GM12892 (cell line): ENCODE results near the gene KIRREL3.

Source experiments
- DNase-seq: peaks from one replicate; pipeline ENCODE4 v3.0.0; 2011; ENCODE audit not compliant: insufficient read length
- FAIRE-seq: peaks from 2 replicates; lab custom pipeline; 2011; peaks lifted over from hg19 to GRCh38; lab: Jason Lieb, UNC
- POLR2A ChIP-seq: IDR thresholded peaks from 2 replicates; pipeline ENCODE4 v1.6.1; 2011; ENCODE audit warnings: low read depth, low read length, control low read depth
- POLR2AphosphoS5 ChIP-seq: IDR thresholded peaks from 2 replicates; pipeline ENCODE4 v1.6.1; 2011; ENCODE audit warnings: low read depth, low read length, control low read depth
- TAF1 ChIP-seq: IDR thresholded peaks from 2 replicates; pipeline ENCODE4 v1.6.1; 2011; ENCODE audit warnings: low read depth, mild to moderate bottlenecking, control low read depth, low read length, borderline replicate concordance

Gene KIRREL3

GRCh38 chr11:126772267-126772666 is 228.3 kb downstream of the KIRREL3 start:
- no peak for TF ChIP-seq POLR2A
- TF ChIP-seq TAF1 = no peak
- TF ChIP-seq POLR2AphosphoS5 = no peak
- DNase-seq (no peak), FAIRE-seq (no peak)

- TF ChIP-seq TAF1 = no peak
- TF ChIP-seq POLR2A = no peak
- TF ChIP-seq POLR2AphosphoS5 = no peak
- no peak for FAIRE-seq
- DNase-seq = no peak
Observed at GRCh38 chr11:126768702-126769101, 231.9 kb downstream of the KIRREL3 start.

- DNase-seq (no peak), FAIRE-seq (no peak)
- TF ChIP-seq TAF1 = no peak
- TF ChIP-seq POLR2A = no peak
- TF ChIP-seq POLR2AphosphoS5 = no peak
Observed at GRCh38 chr11:126766440-126766839, 234.1 kb downstream of the KIRREL3 start.

GRCh38 chr11:126765196-126765595 is 235.4 kb downstream of the KIRREL3 start:
- TF ChIP-seq POLR2AphosphoS5 (no peak), TAF1 (no peak), POLR2A (no peak)
- no peak for DNase-seq
- FAIRE-seq = no peak

GRCh38 chr11:126764231-126764630 is 236.3 kb downstream of the KIRREL3 start:
- DNase-seq = no peak
- TF ChIP-seq TAF1 = no peak
- TF ChIP-seq POLR2AphosphoS5 = no peak
- no peak for TF ChIP-seq POLR2A
- FAIRE-seq = no peak

GRCh38 chr11:126756855-126757254 is 243.7 kb downstream of the KIRREL3 start:
- DNase-seq (no peak), FAIRE-seq (no peak)
- no peak for TF ChIP-seq POLR2AphosphoS5
- no peak for TF ChIP-seq POLR2A
- TF ChIP-seq TAF1 = no peak

GRCh38 chr11:126756421-126756820 is 244.1 kb downstream of the KIRREL3 start:
- DNase-seq (no peak), FAIRE-seq (no peak)
- TF ChIP-seq POLR2A = no peak
- TF ChIP-seq POLR2AphosphoS5 = no peak
- no peak for TF ChIP-seq TAF1

GRCh38 chr11:126755526-126755925 is 245.0 kb downstream of the KIRREL3 start:
- TF ChIP-seq POLR2AphosphoS5 (no peak), POLR2A (no peak), TAF1 (no peak)
- DNase-seq = no peak
- no peak for FAIRE-seq

- DNase-seq = no peak
- TF ChIP-seq POLR2AphosphoS5 (no peak), POLR2A (no peak), TAF1 (no peak)
- no peak for FAIRE-seq
Observed at GRCh38 chr11:126754591-126755426, 245.8 kb downstream of the KIRREL3 start.

- TF ChIP-seq POLR2AphosphoS5 (no peak), TAF1 (no peak), POLR2A (no peak)
- no peak for DNase-seq
- no peak for FAIRE-seq
Observed at GRCh38 chr11:126753990-126754389, 246.6 kb downstream of the KIRREL3 start.

- FAIRE-seq (no peak), DNase-seq (no peak)
- no peak for TF ChIP-seq POLR2AphosphoS5
- TF ChIP-seq TAF1 = no peak
- TF ChIP-seq POLR2A = no peak
Observed at GRCh38 chr11:126751242-126751641, 249.3 kb downstream of the KIRREL3 start.

- TF ChIP-seq POLR2A (no peak), TAF1 (no peak), POLR2AphosphoS5 (no peak)
- FAIRE-seq (no peak), DNase-seq (no peak)
Observed at GRCh38 chr11:126748793-126749192, 251.8 kb downstream of the KIRREL3 start.

- no peak for DNase-seq
- peak; percentile 14 for FAIRE-seq
- TF ChIP-seq POLR2A (no peak), POLR2AphosphoS5 (no peak), TAF1 (no peak)
Observed at GRCh38 chr11:126748100-126748791, 252.3 kb downstream of the KIRREL3 start.
